GM21528 (cell line): ENCODE measurements around the gene DYRK2.

Source experiments
- ATAC-seq: cut with Tn5 transposase; IDR thresholded peaks from one replicate; pipeline ENCODE4 v1.9.1; 2021; ENCODE audit warnings: mild to moderate bottlenecking, moderate library complexity; ENCODE audit not compliant: unreplicated experiment, low FRiP score

Gene DYRK2

GRCh38 chr12:67645126-67645525 lies 3.4 kb upstream of the DYRK2 start:
- ATAC-seq, result no peak

- ATAC-seq, result no peak
Observed at GRCh38 chr12:67645601-67646000, 2.9 kb upstream of the DYRK2 start.

GRCh38 chr12:67646775-67647174 lies 1.8 kb upstream of the DYRK2 start:
- ATAC-seq, result no peak

- no peak for ATAC-seq
Observed at GRCh38 chr12:67647181-67647798, 1.3 kb upstream of the DYRK2 start.

- peak; percentile 2 for ATAC-seq
Observed at GRCh38 chr12:67647799-67648520, 585 bp upstream of the DYRK2 start.

- ATAC-seq, result peak; percentile 33
Observed at GRCh38 chr12:67649261-67649569, 670 bp downstream of the DYRK2 start.

- ATAC-seq, result peak; percentile 26
Observed at GRCh38 chr12:67649570-67650387, 1.2 kb downstream of the DYRK2 start.

GRCh38 chr12:67650388-67651131 lies 2.0 kb downstream of the DYRK2 start:
- no peak for ATAC-seq

GRCh38 chr12:67651132-67651695 lies 2.7 kb downstream of the DYRK2 start:
- ATAC-seq, result no peak

- no peak for ATAC-seq
Observed at GRCh38 chr12:67655829-67656228, 7.3 kb downstream of the DYRK2 start.

GRCh38 chr12:67656251-67656650 lies 7.7 kb downstream of the DYRK2 start:
- ATAC-seq, result no peak

- ATAC-seq, result no peak
Observed at GRCh38 chr12:67658486-67658885, 9.9 kb downstream of the DYRK2 start.

- ATAC-seq, result no peak
Observed at GRCh38 chr12:67659292-67659691, 10.7 kb downstream of the DYRK2 start.

GRCh38 chr12:67661311-67662021 lies 12.9 kb downstream of the DYRK2 start:
- no peak for ATAC-seq

GRCh38 chr12:67662910-67663538 lies 14.5 kb downstream of the DYRK2 start:
- ATAC-seq, result no peak

GRCh38 chr12:67664171-67664570 lies 15.6 kb downstream of the DYRK2 start:
- no peak for ATAC-seq

GRCh38 chr12:67665679-67666078 lies 17.1 kb downstream of the DYRK2 start:
- ATAC-seq, result no peak

GRCh38 chr12:67666605-67667004 lies 18.1 kb downstream of the DYRK2 start:
- no peak for ATAC-seq

GRCh38 chr12:67667276-67668073 lies 18.9 kb downstream of the DYRK2 start:
- ATAC-seq, result no peak
